ENCODE data around the gene POLD3.

POLD3 gene

DNA sequence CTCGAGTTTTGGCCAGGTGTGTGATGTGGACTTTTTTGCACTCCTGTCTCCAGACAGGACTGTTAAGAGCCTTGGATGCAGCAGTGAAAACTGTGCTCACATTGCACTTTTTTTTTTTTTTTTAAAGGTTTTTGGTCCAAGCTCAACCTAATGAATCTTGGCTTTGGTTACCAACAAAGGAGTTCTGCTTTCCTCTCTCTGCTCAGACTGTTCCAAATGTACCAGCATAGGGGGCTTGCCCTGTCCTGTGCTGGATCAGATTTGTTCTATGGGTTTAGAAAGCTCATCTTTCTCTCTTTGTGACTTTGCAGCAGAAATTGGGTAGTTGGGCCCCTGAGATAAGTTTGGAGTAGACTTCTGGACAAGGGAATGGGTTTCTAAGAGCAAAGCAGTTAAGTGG is 45.3 kb downstream of the POLD3 start:
- H3K27ac ChIP-seq, result no peak overlapping the region

DNA sequence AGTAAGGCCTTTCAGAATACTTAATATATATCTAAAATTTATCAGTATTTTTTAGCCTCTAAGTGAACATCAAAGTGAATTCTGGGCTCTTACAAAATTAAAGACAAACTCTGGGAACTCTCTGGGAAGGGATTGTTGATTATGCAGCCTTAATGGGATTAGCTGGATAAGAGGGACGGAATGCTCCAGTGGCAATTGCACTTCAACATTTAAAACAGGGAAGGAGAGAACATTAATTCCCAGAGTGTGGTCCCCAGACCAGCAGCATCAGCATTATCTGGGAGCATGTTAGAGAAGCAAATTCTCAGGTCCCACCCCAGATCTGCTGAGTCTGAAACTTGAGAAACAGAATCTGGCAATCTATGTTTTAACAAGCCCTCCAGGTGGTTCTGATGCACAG is 46.5 kb downstream of the POLD3 start:
- no peak for TF ChIP-seq ZFX (IDR thresholded peaks at IDR 0.05)
- no peak overlapping the region for H3K27ac ChIP-seq

More for the DNA sequence above, 45.3 kb downstream of the POLD3 start:
- no peak for TF ChIP-seq ZFX (IDR thresholded peaks at IDR 0.05)
- TF ChIP-seq, protein P1, sequence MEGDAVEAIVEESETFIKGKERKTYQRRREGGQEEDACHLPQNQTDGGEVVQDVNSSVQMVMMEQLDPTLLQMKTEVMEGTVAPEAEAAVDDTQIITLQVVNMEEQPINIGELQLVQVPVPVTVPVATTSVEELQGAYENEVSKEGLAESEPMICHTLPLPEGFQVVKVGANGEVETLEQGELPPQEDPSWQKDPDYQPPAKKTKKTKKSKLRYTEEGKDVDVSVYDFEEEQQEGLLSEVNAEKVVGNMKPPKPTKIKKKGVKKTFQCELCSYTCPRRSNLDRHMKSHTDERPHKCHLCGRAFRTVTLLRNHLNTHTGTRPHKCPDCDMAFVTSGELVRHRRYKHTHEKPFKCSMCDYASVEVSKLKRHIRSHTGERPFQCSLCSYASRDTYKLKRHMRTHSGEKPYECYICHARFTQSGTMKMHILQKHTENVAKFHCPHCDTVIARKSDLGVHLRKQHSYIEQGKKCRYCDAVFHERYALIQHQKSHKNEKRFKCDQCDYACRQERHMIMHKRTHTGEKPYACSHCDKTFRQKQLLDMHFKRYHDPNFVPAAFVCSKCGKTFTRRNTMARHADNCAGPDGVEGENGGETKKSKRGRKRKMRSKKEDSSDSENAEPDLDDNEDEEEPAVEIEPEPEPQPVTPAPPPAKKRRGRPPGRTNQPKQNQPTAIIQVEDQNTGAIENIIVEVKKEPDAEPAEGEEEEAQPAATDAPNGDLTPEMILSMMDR (conservative IDR thresholded peaks at IDR 0.05), result no peak

DNA sequence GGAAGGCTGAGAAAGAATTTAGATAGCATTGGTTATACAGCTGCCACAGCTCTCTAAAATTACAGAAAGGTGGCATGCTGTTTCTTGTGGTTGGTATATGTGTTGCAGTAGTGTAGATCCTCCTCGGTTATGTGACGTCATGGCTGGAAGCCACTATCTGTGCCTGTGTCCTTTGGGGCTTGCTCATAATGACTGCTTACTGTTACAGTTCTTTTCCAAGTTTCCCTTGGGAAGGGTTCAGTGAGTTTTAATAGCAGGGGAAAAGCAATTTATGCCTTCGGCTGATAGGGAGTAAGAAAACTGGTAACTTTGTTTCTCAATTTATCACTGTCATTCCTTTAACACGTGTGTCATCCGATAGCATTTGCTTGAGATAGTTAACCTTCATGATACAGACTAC is 47.2 kb downstream of the POLD3 start:
- no peak overlapping the region for H3K27ac ChIP-seq
- no peak for TF ChIP-seq ZFX (IDR thresholded peaks at IDR 0.05)
- TF ChIP-seq, protein P1 (conservative IDR thresholded peaks at IDR 0.05), result no peak

DNA sequence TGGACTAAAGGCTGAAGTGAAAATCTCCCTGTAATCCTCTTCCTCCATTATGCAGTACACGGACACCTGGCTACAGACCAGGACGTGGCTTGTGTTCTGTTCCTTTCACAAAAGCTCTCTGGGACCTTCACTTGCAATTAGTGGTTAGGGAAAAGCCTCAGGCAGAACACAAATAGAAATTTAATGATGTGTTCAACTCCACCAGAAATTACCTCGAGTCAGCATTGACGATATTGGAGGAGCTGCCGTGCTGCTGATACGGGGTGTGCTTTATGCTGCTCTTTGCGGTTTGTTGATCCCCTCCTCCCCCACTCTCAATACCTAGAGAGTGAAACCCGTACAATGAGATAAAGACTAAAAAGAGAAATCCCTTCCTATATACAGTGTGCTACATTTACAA is 48.9 kb downstream of the POLD3 start:
- TF ChIP-seq, protein P1 (conservative IDR thresholded peaks at IDR 0.05), result no peak
- TF ChIP-seq ZFX (IDR thresholded peaks at IDR 0.05), result no peak
- no peak overlapping the region for H3K27ac ChIP-seq

DNA sequence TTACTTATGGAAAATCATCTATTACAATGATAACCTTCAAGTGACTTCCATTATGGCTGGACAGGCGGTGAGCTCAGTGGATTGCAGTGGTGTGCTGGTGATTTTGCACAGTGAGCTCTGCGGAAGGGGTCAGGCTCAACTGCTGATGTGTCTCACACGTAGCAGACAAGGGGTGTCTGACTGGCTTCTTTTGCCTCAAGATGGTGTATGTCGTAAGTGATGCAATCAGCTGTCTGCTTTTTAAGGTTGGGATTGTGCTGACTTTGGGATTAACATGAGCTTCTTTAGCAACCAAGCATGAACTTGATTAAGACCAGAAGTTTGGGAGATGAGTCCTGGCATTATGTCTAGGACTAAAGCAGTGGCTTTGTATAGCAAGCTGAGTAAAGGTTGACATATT is 49.5 kb downstream of the POLD3 start:
- TF ChIP-seq ZFX (IDR thresholded peaks at IDR 0.05), result no peak
- TF ChIP-seq, protein P1 (conservative IDR thresholded peaks at IDR 0.05), result no peak
- H3K27ac ChIP-seq, result no peak overlapping the region

DNA sequence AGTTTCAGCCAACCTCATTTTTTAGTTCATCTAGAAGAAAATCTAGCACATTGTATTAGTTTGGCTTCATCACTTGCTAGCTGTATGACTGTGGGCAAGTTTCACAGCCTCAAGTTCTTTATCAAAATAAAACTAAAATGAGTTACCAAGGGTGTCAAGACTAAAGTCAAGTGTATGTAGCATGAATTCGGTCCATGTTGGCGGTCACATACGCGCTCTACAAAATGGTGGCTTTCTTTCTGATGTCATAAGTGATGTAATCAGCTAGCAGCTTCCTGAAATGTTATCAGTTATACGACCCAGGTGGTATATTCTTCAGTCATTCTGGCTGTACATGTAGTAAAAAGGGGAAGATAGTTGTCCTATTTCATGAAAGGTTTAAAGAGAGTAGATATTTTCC is 50.5 kb downstream of the POLD3 start:
- no peak overlapping the region for H3K27ac ChIP-seq

DNA sequence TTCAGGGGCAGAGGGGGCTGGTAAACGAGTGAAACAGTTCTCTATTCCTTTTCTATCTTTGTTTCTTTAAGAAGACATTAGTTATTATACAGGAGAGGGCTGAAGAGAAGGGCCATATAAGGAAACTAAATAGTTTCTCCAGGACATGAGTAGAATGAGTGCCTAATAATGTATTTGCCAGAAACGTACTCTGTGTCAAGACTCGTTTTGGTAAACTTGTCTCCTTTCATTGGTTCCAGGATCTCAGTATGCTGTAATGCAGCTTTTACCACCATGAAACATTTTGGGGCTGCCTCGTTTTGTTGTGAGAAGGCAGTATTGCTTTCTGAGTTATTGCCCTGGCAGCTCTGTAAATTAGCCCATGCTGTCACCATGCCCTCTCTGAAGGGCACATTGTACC is 51.7 kb downstream of the POLD3 start:
- TF ChIP-seq, protein P1 (conservative IDR thresholded peaks at IDR 0.05), result no peak
- TF ChIP-seq ZFX (IDR thresholded peaks at IDR 0.05), result no peak
- H3K27ac ChIP-seq, result no peak overlapping the region

More for the DNA sequence above, 50.5 kb downstream of the POLD3 start:
- TF ChIP-seq ZFX (IDR thresholded peaks at IDR 0.05), result no peak
- TF ChIP-seq, protein P1 (conservative IDR thresholded peaks at IDR 0.05), result no peak

DNA sequence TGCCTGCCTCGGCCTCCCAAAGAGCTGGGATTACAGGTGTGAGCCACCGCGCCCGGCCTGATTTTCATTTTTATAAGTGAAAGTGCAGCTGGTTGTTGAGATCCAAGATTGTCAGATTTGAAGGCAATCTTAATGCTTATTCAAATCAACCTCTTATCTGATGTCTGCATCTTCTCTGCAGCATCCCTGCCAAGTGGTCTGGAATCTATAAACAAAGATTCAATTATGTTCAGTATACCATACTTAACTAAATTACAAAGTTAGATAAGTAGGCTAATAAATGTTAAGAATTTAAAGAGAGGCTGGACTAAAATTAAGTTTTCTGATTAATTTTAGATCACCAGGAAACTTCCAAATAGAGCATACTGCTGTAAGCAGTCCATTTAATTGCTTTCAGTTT is 53.8 kb downstream of the POLD3 start:
- no peak overlapping the region for H3K27ac ChIP-seq
- TF ChIP-seq ZFX (IDR thresholded peaks at IDR 0.05), result no peak
- TF ChIP-seq, protein P1 (conservative IDR thresholded peaks at IDR 0.05), result no peak

Measured in C4-2B (cell line).